A549 (cell line): ENCODE data around the gene CACNA1F.

Source experiments
- CBX8 ChIP-seq: fragments of 200-600 bp; sonication (generic); IDR thresholded peaks from 2 replicates; pipeline ENCODE4 v1.6.1; 2016
- CHD2 ChIP-seq: fragments of 150-350 bp; IDR thresholded peaks from 2 replicates; pipeline ENCODE4 v1.6.1; 2014; ENCODE audit warnings: low read length; ENCODE audit not compliant: partially characterized antibody
- FOSL2 ChIP-seq, 2 experiments: fragments of 450-650 bp in 1 of 2; fragments of >200 bp in 1 of 2; sonication (Bioruptor Twin) in 1 of 2; formaldehyde crosslinking; IDR thresholded peaks; 2 replicates each; pipeline versions ENCODE4 v1.5.0 to v1.6.1; 2016 to 2020; ENCODE audit warnings: mild to moderate bottlenecking in 1 of 2, moderate library complexity in 1 of 2
- PHF8 ChIP-seq: fragments of 200-600 bp; sonication (generic); IDR thresholded peaks from 2 replicates; pipeline ENCODE4 v1.6.1; 2016; ENCODE audit warnings: low read depth, mild to moderate bottlenecking, antibody characterized with exemption, moderate library complexity, borderline replicate concordance
- POLR2A ChIP-seq: IDR thresholded peaks from 2 replicates; pipeline ENCODE4 v1.6.1; 2012; ENCODE audit warnings: mild to moderate bottlenecking, low read length
- RARB ChIP-seq: fragments of 250-450 bp; sonication (Bioruptor Pico); IDR thresholded peaks from 2 replicates; pipeline ENCODE4 v1.8.0; 2021; ENCODE audit warnings: mild to moderate bottlenecking, moderate library complexity
- RCOR1 ChIP-seq: fragments of 150-350 bp; IDR thresholded peaks from 2 replicates; pipeline ENCODE4 v1.6.1; 2014; ENCODE audit warnings: antibody characterized with exemption, low read length, low read depth
- SMC3 ChIP-seq: fragments of >200 bp; sonication (Bioruptor Twin); formaldehyde crosslinking; IDR thresholded peaks from 3 replicates; pipeline ENCODE4 v1.6.1; 2018; ENCODE audit warnings: inconsistent platforms
- ZFP36 ChIP-seq: fragments of 450-650 bp; IDR thresholded peaks from 2 replicates; pipeline ENCODE4 v1.6.1; 2014; ENCODE audit warnings: borderline replicate concordance; ENCODE audit not compliant: partially characterized antibody
- TF ChIP-seq, protein P1 (sequence below): fragments of >200 bp; sonication (Bioruptor Twin); formaldehyde crosslinking; IDR thresholded peaks from 3 replicates; pipeline ENCODE4 v1.5.1; 2016

DNA sequence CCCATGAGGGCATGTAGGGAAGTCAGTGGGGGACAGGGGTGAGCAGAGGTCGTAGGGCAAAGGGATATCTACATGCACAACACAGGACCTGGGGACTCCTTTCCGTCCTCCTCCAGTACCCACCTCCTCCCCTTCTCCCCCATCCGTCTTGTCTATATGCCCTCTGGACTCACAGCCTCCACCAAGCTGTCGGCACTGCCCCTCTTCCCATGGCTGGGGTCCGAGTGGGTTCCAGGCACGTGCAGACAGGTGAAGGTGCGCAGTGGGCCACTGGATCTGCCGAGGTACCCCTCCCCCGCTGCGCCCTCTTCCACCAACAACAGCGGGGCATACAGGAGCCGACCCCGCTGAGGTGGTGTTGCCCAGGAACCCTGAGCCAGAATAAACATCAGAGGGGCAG lies 27.7 kb downstream of the CACNA1F start:
- TF ChIP-seq POLR2A (no peak), PHF8 (no peak), FOSL2 (IDR thresholded peaks at IDR 0.05) (no peak), FOSL2 (CRISPR knock-in tag; IDR thresholded peaks at IDR 0.05) (no peak), CBX8 (no peak), SMC3 (no peak), RARB (CRISPR knock-in tag) (no peak), CHD2 (no peak), RCOR1 (no peak), ZFP36 (no peak)
- TF ChIP-seq, protein P1, sequence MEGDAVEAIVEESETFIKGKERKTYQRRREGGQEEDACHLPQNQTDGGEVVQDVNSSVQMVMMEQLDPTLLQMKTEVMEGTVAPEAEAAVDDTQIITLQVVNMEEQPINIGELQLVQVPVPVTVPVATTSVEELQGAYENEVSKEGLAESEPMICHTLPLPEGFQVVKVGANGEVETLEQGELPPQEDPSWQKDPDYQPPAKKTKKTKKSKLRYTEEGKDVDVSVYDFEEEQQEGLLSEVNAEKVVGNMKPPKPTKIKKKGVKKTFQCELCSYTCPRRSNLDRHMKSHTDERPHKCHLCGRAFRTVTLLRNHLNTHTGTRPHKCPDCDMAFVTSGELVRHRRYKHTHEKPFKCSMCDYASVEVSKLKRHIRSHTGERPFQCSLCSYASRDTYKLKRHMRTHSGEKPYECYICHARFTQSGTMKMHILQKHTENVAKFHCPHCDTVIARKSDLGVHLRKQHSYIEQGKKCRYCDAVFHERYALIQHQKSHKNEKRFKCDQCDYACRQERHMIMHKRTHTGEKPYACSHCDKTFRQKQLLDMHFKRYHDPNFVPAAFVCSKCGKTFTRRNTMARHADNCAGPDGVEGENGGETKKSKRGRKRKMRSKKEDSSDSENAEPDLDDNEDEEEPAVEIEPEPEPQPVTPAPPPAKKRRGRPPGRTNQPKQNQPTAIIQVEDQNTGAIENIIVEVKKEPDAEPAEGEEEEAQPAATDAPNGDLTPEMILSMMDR: no peak
